Measurements from ENCODE around the gene NOL4L.

DNA sequence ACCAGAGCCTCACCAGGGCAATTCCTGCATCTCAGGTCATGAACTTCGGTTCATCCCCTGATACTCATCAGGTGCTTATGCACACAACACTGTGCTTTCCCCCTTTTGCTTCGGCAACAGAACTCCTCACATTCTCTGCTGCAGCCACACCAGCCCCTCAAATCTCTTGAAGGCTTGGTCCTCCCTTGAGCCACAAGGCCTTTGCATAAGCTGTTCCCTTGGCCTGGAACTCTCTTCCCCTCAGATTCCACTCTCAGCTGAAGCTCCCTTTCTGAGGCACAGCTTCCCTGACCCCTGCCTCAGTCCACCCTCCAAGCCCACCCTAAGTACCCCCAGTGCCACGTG lies 76.4 kb downstream of the NOL4L start:
- TF ChIP-seq, protein P1, sequence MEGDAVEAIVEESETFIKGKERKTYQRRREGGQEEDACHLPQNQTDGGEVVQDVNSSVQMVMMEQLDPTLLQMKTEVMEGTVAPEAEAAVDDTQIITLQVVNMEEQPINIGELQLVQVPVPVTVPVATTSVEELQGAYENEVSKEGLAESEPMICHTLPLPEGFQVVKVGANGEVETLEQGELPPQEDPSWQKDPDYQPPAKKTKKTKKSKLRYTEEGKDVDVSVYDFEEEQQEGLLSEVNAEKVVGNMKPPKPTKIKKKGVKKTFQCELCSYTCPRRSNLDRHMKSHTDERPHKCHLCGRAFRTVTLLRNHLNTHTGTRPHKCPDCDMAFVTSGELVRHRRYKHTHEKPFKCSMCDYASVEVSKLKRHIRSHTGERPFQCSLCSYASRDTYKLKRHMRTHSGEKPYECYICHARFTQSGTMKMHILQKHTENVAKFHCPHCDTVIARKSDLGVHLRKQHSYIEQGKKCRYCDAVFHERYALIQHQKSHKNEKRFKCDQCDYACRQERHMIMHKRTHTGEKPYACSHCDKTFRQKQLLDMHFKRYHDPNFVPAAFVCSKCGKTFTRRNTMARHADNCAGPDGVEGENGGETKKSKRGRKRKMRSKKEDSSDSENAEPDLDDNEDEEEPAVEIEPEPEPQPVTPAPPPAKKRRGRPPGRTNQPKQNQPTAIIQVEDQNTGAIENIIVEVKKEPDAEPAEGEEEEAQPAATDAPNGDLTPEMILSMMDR (IDR thresholded peaks at IDR 0.05), result no peak
- TF ChIP-seq POLR2A (IDR thresholded peaks at IDR 0.05), result no peak
